Lung microvascular endothelial cell (primary cell): ENCODE data around the gene TCEAL4. TPM values are rescaled to one million over a fixed set of nuclear protein-coding genes. Genes with fewer than 3 reads are reported as not detected.
A peak's percentile ranks its signal among the peaks of the same experiment; 100 is the strongest.

Experiments
- DNase-seq, 2 donors: peaks; one replicate each; pipeline versions ENCODE4 v3.0.0 to v3.0.0-alpha.2; 2010; ENCODE audit warnings: low read depth in 2 of 2
- total RNA-seq: library from RNA; depleted of rRNA; stranded (reverse); fragments of >200 nt; gene quantifications from 2 replicates; pipeline ENCODE4 v1.2.1, GENCODE V29; 2014

TCEAL4 gene
- 28.1 and 36.9 TPM in 2 replicates for total RNA-seq

- peak; percentile 35 to 56 for DNase-seq
Observed at GRCh38 chrX:103585411-103586313, at the start of gene TCEAL4. Gene TCEAL4 (plus strand): TSS chrX:103585515. CDS start chrX:103586676, 1,161 bp downstream.

- DNase-seq, result no peak
Observed at GRCh38 chrX:103536071-103536470, 49.2 kb upstream of the TCEAL4 start.

GRCh38 chrX:103536732-103537131, 48.6 kb upstream of the TCEAL4 start:
- no peak for DNase-seq

- DNase-seq, result no peak
Observed at GRCh38 chrX:103537871-103538387, 47.4 kb upstream of the TCEAL4 start.

- no peak for DNase-seq
Observed at GRCh38 chrX:103538728-103539127, 46.6 kb upstream of the TCEAL4 start.

GRCh38 chrX:103539695-103540094, 45.6 kb upstream of the TCEAL4 start:
- no peak for DNase-seq

GRCh38 chrX:103540145-103540544, 45.2 kb upstream of the TCEAL4 start:
- DNase-seq, result peak in 1 of 2 donors; percentile 30

- no peak for DNase-seq
Observed at GRCh38 chrX:103549916-103550315, 35.4 kb upstream of the TCEAL4 start.

GRCh38 chrX:103550415-103551051, 34.8 kb upstream of the TCEAL4 start:
- no peak for DNase-seq

- no peak for DNase-seq
Observed at GRCh38 chrX:103552236-103552635, 33.1 kb upstream of the TCEAL4 start.

GRCh38 chrX:103554687-103555424, 30.5 kb upstream of the TCEAL4 start:
- peak; percentile 14 to 70 for DNase-seq

GRCh38 chrX:103556963-103557612, 28.2 kb upstream of the TCEAL4 start:
- DNase-seq, result no peak

- no peak for DNase-seq
Observed at GRCh38 chrX:103560256-103560655, 25.1 kb upstream of the TCEAL4 start.

- peak; percentile 8 to 18 for DNase-seq
Observed at GRCh38 chrX:103562801-103563200, 22.5 kb upstream of the TCEAL4 start.

GRCh38 chrX:103565197-103565596, 20.1 kb upstream of the TCEAL4 start:
- no peak for DNase-seq

- DNase-seq, result peak in 1 of 2 donors; percentile 1
Observed at GRCh38 chrX:103565752-103566151, 19.6 kb upstream of the TCEAL4 start.

GRCh38 chrX:103571121-103571520, 14.2 kb upstream of the TCEAL4 start:
- DNase-seq, result no peak

GRCh38 chrX:103571726-103572125, 13.6 kb upstream of the TCEAL4 start:
- no peak for DNase-seq

GRCh38 chrX:103573202-103573601, 12.1 kb upstream of the TCEAL4 start:
- DNase-seq, result no peak

- peak; percentile 1 to 17 for DNase-seq
Observed at GRCh38 chrX:103584596-103584995, 719 bp upstream of the TCEAL4 start.

- DNase-seq, result peak; percentile 1 to 5
Observed at GRCh38 chrX:103586314-103586646, 965 bp downstream of the TCEAL4 start.
